HG03103 (cell line): ENCODE measurements around the gene RTN4.
A peak's percentile ranks its signal among the peaks of the same experiment; 100 is the strongest.
"Not testable (repeated sequence)": the region's sequence is repeated elsewhere in the genome, so short reads cannot be mapped to it uniquely, and the experiment has no call there.

Experiments used
- ATAC-seq: cut with Tn5 transposase; IDR thresholded peaks from one replicate; pipeline ENCODE4 v1.9.1; 2021; ENCODE audit warnings: low read depth; ENCODE audit not compliant: unreplicated experiment

The RTN4 gene, protein sequence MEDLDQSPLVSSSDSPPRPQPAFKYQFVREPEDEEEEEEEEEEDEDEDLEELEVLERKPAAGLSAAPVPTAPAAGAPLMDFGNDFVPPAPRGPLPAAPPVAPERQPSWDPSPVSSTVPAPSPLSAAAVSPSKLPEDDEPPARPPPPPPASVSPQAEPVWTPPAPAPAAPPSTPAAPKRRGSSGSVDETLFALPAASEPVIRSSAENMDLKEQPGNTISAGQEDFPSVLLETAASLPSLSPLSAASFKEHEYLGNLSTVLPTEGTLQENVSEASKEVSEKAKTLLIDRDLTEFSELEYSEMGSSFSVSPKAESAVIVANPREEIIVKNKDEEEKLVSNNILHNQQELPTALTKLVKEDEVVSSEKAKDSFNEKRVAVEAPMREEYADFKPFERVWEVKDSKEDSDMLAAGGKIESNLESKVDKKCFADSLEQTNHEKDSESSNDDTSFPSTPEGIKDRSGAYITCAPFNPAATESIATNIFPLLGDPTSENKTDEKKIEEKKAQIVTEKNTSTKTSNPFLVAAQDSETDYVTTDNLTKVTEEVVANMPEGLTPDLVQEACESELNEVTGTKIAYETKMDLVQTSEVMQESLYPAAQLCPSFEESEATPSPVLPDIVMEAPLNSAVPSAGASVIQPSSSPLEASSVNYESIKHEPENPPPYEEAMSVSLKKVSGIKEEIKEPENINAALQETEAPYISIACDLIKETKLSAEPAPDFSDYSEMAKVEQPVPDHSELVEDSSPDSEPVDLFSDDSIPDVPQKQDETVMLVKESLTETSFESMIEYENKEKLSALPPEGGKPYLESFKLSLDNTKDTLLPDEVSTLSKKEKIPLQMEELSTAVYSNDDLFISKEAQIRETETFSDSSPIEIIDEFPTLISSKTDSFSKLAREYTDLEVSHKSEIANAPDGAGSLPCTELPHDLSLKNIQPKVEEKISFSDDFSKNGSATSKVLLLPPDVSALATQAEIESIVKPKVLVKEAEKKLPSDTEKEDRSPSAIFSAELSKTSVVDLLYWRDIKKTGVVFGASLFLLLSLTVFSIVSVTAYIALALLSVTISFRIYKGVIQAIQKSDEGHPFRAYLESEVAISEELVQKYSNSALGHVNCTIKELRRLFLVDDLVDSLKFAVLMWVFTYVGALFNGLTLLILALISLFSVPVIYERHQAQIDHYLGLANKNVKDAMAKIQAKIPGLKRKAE

GRCh38 chr2:55050100-55050994, at the start of gene RTN4:
RTN4 (minus strand) TSS chr2:55050451; CDS start chr2:55050300, 151 bp downstream.
- ATAC-seq = peak; percentile 75

GRCh38 chr2:55099493-55099877, 49.2 kb upstream of the RTN4 start:
- ATAC-seq = no peak

DNA sequence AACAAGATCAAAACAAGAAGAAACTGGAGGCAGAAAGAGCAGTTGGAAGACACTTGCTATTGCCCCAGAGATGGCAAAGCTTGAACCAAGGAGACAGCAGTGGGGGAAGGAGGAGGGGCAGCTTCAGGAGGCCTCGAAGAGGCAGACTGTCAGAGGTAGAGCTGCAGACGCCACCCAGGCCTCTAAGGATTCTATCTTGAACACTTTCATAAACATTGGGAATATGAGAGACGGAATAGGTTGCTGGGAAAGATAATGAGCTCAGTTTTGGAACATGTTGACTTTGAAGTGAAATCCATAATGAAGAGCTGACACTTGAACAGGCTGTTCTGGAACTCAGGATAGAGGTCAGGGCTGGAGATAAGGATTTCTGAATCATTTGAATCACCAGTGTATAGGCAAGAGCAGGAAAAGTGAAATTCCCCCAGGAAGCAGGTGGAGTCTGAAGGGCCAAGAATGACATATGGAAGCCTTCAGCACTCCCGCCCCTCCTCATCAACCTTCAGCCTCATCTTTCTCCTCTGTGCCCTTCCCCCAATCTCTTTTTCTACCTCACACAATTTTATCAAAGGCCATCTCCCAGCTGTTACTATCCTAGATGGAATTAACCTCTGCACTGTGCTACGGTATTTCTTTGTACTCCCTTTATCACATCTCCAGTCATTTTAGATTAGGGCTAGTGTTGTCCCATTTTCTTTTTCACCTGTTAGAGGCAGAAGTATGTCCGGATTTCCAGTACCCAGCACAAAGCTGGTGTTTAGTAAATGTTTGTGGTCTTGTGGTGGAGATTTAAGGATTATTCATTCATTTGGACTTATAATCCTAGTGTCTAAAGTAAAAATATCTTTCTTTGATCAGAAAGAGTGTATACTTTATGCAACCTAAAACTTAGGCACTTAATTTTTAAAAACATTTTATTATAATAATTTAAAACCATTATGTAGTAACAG, 47.5 kb upstream of the RTN4 start:
- ATAC-seq = no peak

GRCh38 chr2:55097082-55097460, 46.8 kb upstream of the RTN4 start:
- no peak for ATAC-seq

- no peak for ATAC-seq
Observed at GRCh38 chr2:55096586-55096985, 46.3 kb upstream of the RTN4 start.

DNA sequence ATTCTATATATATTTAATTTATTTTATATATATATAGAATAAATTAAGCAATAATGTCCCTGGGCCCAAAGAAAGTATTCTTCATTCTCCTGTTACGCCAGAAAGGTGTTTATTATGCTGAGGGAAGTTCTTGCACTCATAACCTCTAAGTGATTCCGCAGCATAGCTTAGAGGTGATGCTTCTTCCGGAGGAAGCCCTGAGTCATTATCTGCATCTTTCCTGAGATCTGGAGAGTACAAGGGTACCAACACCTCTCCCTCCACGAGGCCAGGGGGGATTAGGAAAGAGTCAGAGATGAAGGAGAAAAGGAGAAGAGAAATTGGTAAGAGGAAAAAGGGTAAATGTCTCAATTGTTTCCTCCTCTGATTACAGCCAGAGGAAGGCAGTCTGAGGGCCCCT, 43.1 kb upstream of the RTN4 start:
- ATAC-seq = no peak

DNA sequence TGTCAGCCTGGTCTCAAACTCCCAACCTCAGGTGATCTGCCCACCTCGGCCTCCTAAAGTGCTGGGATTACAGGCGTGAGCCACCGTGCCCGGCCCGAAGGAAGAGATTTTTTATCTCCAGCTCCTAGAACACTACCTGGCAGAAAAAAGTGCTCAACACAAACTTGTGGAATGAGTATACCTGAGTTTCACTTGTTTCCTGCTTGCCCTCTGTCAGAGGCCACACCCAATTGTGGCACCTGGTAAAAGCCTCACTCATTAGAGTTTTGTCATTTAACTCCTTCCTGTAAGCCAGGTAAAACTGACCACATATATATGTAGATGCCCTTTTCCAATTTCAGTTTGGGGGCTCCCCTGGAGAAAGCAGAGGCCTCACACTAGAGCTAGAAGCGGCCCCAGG, 42.2 kb upstream of the RTN4 start:
- no peak for ATAC-seq

DNA sequence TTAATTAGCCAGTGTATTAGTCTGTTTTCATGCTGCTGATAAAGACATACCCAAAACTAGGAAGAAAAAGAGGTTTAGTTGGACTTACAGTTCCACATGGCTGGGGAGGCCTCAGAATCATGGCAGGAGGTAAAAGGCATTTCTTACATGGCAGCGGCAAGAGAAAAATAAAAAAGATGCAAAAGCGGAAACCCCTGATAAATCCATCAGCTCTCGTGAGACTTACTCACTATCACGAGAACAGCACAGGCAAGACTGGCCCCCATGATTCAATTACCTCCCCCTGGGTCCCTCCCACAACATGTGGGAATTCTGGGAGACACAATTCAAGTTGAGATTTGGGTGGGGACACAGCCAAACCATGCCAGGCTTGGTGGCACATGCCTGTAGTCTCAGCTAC, 41.4 kb upstream of the RTN4 start:
- ATAC-seq = not testable (repeated sequence)

- no peak for ATAC-seq
Observed at GRCh38 chr2:55090702-55091101, 40.5 kb upstream of the RTN4 start.

GRCh38 chr2:55089726-55090125, 39.5 kb upstream of the RTN4 start:
- no peak for ATAC-seq

DNA sequence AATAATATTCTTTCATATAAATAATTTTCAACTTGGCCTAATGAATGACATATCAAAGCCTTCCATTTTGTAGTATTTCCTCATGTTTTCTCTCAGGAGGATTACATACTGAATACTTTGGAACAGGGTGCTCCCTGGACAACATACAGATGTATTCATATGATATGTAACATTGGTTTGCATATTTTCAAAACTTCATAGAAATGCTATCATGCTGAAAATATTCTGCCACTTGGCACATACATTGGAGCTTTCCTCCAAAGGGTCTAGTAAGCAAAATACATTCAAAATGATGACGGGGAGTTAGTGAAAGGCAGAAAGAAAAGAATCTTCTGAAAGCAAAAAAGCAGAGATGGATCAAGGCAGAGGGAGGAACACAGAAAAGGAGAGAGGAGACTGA, 38.1 kb upstream of the RTN4 start:
- ATAC-seq = no peak

DNA sequence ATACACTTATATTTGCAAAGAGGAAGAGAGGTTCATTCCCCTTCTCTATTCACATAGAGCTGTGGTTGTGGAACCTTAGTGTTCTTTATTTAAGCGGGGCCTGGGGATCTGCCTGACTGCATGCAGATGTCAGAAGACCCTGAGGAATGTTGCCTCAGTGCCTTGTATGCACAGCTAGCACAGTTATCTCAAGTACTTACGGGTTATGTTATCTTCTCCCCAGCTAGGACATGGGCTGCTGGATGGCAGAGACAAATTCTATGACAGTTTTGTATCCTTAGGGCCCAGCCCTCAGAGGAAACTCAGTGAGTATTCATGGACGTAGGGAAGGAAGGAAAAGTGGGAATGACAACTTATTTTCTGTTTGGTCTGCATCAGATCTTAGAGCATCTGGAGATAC, 37.7 kb upstream of the RTN4 start:
- ATAC-seq = no peak

GRCh38 chr2:55087501-55087900, 37.2 kb upstream of the RTN4 start:
- ATAC-seq = no peak

- ATAC-seq = no peak
Observed at GRCh38 chr2:55085113-55086040, 35.1 kb upstream of the RTN4 start.

DNA sequence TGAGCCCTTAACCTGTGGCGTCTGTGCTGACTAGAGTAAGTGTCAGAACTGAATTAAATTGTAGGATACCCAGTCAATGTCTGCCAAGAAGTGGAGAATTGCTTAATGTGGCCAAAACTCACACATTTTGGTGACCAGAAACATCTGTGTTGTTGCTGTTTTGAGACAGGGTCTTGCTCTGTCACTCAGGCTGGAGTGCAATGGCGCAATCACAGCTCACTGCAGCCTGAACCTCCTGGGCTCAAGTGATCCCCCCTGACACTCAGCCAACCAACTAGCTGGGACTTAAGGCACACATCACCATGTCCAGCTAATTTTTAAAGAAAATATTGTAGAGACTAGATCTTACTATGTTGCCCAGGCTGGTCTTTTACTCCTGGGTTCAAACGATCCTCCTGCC, 34.4 kb upstream of the RTN4 start:
- no peak for ATAC-seq

GRCh38 chr2:55080204-55080738, 30.0 kb upstream of the RTN4 start:
- no peak for ATAC-seq

DNA sequence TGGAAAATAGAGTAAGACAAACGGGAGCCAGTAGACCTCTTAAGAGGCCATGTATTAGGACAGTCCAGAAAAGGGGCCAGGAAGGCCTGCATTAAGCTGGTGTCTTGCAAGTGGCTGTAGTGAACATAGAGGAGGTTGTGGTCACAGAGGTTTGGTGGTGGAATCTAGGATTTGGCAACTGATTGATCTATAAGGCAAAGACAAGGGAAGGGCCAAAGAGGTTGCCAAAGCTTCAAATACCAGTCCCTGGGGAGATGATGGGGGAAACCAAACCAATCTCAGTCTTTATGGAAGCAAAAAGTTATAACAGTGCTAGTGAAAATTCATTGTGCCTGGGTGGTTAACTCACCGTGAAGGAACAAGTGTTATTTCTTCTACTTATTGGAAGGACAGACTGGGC, 28.7 kb upstream of the RTN4 start:
- no peak for ATAC-seq

DNA sequence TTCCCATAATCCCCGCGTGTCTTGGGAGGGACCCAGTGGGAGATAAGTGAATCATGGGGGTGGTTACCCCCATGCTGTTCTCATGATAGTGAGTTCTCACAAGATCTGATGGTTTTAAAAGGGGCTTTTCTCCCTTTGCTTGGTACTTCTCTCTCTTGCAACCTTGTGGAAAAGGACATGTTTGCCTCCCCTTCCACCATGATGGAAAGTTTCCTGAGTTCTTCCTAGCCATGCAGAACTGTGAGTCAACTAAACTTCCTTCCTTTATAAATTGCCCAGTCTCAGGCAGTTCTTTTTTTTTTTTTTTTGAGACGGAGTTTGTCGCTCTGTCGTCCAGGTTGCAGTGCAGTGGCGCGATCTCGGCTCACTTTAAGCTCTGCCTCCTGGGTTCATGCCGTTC, 26.5 kb upstream of the RTN4 start:
- no peak for ATAC-seq
